22Rv1 (cell line): ENCODE measurements around the gene CNTN4.

Experiments used
- ZFX ChIP-seq: fragments of 450-650 bp; IDR thresholded peaks from 2 replicates; pipeline ENCODE4 v1.6.1; 2017; ENCODE audit warnings: antibody characterized with exemption, borderline replicate concordance
- TF ChIP-seq, protein P1 (sequence below): fragments of 450-650 bp; IDR thresholded peaks from 2 replicates; pipeline ENCODE4 v1.5.1; 2017; ENCODE audit warnings: mild to moderate bottlenecking

DNA sequence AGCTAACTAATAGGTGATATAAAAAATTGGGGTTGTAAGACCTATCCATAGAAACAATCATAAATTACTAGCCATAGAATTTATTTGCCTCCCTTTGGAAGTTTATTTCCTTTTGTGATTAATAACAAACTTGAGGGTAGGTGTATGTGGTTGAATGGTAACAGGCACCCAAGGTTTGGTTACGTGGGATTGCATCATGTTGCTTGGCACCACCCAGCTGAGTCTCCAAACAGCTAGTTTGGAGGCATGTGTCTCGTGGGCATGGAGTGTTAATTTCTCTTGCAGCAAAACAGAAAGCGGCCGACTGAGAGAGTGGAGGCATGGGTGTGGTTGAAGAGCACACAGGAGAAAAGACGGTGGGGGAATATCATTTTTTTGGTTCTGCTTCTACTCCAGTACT is 441.4 kb downstream of the CNTN4 start:
- TF ChIP-seq, protein P1, sequence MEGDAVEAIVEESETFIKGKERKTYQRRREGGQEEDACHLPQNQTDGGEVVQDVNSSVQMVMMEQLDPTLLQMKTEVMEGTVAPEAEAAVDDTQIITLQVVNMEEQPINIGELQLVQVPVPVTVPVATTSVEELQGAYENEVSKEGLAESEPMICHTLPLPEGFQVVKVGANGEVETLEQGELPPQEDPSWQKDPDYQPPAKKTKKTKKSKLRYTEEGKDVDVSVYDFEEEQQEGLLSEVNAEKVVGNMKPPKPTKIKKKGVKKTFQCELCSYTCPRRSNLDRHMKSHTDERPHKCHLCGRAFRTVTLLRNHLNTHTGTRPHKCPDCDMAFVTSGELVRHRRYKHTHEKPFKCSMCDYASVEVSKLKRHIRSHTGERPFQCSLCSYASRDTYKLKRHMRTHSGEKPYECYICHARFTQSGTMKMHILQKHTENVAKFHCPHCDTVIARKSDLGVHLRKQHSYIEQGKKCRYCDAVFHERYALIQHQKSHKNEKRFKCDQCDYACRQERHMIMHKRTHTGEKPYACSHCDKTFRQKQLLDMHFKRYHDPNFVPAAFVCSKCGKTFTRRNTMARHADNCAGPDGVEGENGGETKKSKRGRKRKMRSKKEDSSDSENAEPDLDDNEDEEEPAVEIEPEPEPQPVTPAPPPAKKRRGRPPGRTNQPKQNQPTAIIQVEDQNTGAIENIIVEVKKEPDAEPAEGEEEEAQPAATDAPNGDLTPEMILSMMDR, result no peak
- no peak for TF ChIP-seq ZFX
